Panc1 (cell line): Measurements from ENCODE around the gene ITPR3.

Source experiments
- CTCF ChIP-seq: fragments of 450-650 bp; IDR thresholded peaks from 2 replicates; pipeline ENCODE4 v1.5.1; 2017; ENCODE audit warnings: mild to moderate bottlenecking
- POLR2AphosphoS5 ChIP-seq: IDR thresholded peaks from 2 replicates; pipeline ENCODE4 v1.6.1; 2012; ENCODE audit warnings: mild to moderate bottlenecking, low read depth, low read length, moderate library complexity
- REST ChIP-seq, 2 experiments: IDR thresholded peaks; 2 replicates each; pipeline ENCODE4 v1.6.1; 2011 to 2012; ENCODE audit warnings: low read depth in 2 of 2, control low read depth in 1 of 2, low read length in 1 of 2, mild to moderate bottlenecking in 1 of 2, moderate library complexity in 1 of 2; ENCODE audit not compliant: insufficient read depth in 1 of 2
- SIN3A ChIP-seq: IDR thresholded peaks from 2 replicates; pipeline ENCODE4 v1.6.1; 2012; ENCODE audit warnings: low read depth, mild to moderate bottlenecking, low read length, moderate library complexity, borderline replicate concordance; ENCODE audit not compliant: insufficient read depth
- TCF7L2 ChIP-seq: IDR thresholded peaks from 2 replicates; pipeline ENCODE4 v1.6.1; 2011; ENCODE audit warnings: mild to moderate bottlenecking, low read depth, low read length, inconsistent platforms

GRCh38 chr6:33599413-33599938 lies 21.6 kb upstream of the ITPR3 start:
- TF ChIP-seq CTCF: no peak
- no peak for TF ChIP-seq POLR2AphosphoS5
- no peak for TF ChIP-seq SIN3A
- TF ChIP-seq REST (IDR thresholded peaks at IDR 0.05; ENCODE audit: insufficient read depth in 1 of 2, low read depth in 2 of 2, low read length in 1 of 2): no peak
- TF ChIP-seq TCF7L2: no peak
